Erythroblast (primary cell): Measurements from ENCODE around the gene TSC22D3.

Source experiments
- GATA1 ChIP-seq: IDR thresholded peaks from 2 replicates; pipeline ENCODE4 v1.6.1; 2011; ENCODE audit warnings: low read depth, mild to moderate bottlenecking, control low read depth, low read length, moderate library complexity
- POLR2A ChIP-seq: IDR thresholded peaks from 2 replicates; pipeline ENCODE4 v1.6.1; 2011; ENCODE audit warnings: mild to moderate bottlenecking, low read length

DNA sequence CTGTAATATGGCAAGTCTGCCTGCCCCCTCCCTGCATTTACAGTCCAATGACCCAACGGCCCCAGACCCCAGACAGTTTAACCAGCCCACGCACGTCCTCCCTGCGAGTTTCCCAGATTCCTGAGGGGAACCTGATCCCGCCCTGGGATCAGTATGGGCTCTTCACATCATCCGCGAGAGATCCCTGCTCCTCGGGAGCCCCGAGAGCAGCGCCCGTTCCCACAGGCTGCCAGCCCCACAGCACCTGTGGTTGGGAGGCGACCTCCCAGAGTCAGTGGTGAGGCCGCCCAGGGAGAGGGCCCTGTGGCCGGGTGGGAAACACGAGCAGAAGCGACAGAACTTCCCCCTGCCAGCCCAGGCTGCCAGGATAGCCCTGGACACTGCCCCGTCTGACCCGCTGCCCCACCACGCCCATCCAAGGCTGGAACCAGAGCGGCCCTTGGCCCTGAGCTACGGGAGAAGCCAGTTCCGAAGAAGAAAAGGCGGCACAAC, 32.8 kb downstream of the TSC22D3 start:
- TF ChIP-seq POLR2A (peak; percentile 8), GATA1 (no peak)
